ENCODE results near the gene DOCK10.

- TF ChIP-seq NFIC (IDR thresholded peaks at IDR 0.05) (no peak), FOXM1 (IDR thresholded peaks at IDR 0.05; ENCODE audit: borderline replicate concordance, low read depth) (no peak), MAX (IDR thresholded peaks at IDR 0.05) (no peak), REST (IDR thresholded peaks at IDR 0.05; ENCODE audit: low read depth) (no peak), TEAD4 (IDR thresholded peaks at IDR 0.05) (no peak), EP300 (IDR thresholded peaks at IDR 0.05; ENCODE audit: borderline replicate concordance) (no peak), RAD21 (IDR thresholded peaks at IDR 0.05; ENCODE audit: low read depth) (no peak), YY1 (IDR thresholded peaks at IDR 0.05; ENCODE audit: low read depth) (no peak), EGR1 (IDR thresholded peaks at IDR 0.05) (no peak), CEBPB (IDR thresholded peaks at IDR 0.05) (no peak), CREB1 (IDR thresholded peaks at IDR 0.05; ENCODE audit: low read depth) (no peak), ZBTB7A (IDR thresholded peaks at IDR 0.05; ENCODE audit: low read depth) (no peak)
Measured at GRCh38 chr2:224837066-224837465, 205.2 kb downstream of the DOCK10 start.

Measured in Ishikawa (cell line).